VCaP (cell line): ENCODE data around the gene PPFIBP2.

Experiments
- H3K27ac ChIP-seq: fragments of 450-650 bp; 2 replicates; pipeline ENCODE4 v1.5.1; 2017
- TF ChIP-seq, protein P1 (sequence below): fragments of 450-650 bp; conservative IDR thresholded peaks from 2 replicates; pipeline ENCODE4 v1.5.1; 2017; ENCODE audit warnings: mild to moderate bottlenecking, moderate library complexity

The PPFIBP2 gene

DNA sequence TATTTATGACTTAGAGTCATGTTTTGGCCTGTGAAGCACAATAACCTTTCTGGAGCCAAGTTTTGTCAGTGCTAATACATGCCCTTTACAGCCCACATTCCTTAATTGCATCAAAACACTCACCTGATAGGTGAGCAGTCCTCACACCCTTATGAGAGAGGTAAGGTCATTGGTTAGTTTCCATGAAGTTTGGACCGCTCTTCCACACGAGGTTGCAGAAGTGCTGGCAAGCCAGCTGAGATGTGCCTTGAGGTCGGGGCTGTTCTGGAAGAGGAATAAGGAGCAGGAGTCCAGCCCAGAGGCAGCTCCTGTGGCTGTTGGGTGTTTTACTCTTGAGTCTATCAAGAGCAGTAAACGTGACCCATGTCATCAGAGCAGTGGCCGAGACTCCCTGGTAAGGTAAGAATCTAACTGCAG is 83.2 kb downstream of the PPFIBP2 start:
- H3K27ac ChIP-seq = peak overlapping the region; percentile 97
- TF ChIP-seq, protein P1, sequence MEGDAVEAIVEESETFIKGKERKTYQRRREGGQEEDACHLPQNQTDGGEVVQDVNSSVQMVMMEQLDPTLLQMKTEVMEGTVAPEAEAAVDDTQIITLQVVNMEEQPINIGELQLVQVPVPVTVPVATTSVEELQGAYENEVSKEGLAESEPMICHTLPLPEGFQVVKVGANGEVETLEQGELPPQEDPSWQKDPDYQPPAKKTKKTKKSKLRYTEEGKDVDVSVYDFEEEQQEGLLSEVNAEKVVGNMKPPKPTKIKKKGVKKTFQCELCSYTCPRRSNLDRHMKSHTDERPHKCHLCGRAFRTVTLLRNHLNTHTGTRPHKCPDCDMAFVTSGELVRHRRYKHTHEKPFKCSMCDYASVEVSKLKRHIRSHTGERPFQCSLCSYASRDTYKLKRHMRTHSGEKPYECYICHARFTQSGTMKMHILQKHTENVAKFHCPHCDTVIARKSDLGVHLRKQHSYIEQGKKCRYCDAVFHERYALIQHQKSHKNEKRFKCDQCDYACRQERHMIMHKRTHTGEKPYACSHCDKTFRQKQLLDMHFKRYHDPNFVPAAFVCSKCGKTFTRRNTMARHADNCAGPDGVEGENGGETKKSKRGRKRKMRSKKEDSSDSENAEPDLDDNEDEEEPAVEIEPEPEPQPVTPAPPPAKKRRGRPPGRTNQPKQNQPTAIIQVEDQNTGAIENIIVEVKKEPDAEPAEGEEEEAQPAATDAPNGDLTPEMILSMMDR = no peak

DNA sequence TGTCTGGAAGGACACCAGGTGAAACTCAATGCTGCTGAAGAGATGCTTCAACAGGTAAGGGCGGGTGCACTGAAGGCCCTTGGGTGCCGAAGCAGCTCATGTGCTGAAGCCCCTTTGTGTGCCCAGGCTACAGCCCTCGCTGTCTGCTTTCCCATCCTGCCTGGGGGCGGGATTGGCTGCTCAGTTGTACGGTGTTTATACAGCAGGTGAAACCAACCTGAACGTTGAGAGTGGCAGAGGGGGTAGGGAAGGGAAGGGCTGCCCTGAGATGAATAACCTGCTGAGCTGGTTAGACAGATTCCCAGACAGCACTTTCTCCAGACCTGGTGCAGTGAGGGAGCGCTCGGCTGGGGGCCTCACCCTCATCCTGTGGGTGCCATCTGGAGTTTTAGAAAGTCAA is 83.8 kb downstream of the PPFIBP2 start:
- TF ChIP-seq, protein P1 = no peak
- H3K27ac ChIP-seq = peak overlapping the region; percentile 97

DNA sequence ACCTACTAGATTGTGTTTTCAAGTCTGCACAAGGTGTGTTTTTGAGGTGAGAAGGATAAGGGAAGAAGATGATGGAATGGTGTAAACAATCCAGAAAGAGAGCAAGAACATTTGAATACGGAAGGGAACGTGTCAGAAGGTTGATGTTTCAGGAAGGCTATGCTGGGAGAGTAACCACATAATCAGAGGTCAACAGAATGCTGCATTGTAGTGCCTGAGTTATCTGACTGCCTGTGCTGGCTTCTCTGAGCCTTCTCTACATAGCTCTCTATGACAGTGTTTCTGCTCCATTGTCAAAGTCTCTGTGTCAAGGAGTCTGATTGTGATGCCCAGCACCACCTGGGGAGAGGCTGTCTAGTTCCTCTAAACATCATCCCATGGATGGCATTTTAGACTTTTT is 85.4 kb downstream of the PPFIBP2 start:
- TF ChIP-seq, protein P1 = no peak

DNA sequence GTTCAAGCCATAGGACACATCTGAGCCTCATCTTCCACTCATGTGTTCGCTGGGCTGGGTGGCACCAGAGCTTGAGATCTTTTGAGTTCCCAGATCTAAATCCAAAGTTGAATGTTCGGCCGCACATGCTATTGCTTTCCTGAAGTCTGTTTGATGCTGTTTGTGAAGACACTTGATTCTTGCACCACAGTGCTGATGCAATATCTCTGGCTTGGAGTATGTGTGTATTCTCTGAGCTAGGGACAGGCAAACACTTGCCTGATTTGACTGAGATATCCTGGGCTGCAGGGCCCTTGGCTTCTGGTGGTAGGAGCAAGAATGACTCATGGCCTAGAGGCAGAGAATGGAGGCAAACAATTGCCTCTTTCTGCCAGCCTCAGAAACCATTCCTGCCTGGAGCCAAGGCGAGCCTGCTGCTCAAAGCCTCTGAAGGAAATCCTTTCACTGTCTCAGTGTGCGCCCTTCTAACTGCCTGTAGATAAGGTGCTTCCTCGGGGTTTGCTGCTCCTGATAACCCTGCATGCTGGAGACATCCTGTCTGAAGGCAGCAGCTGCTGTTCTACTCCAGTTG is 86.5 kb downstream of the PPFIBP2 start:
- peak overlapping the region; percentile 97; the same call in 1 of the 2 replicates for H3K27ac ChIP-seq
- TF ChIP-seq, protein P1 = no peak

More for the DNA sequence above, 85.4 kb downstream of the PPFIBP2 start:
- H3K27ac ChIP-seq = peak overlapping the region; percentile 97

- TF ChIP-seq, protein P1 = no peak
- peak overlapping the region; percentile 72; the same call in 1 of the 2 replicates for H3K27ac ChIP-seq
Measured at GRCh38 chr11:7603031-7603781, 89.4 kb downstream of the PPFIBP2 start.

DNA sequence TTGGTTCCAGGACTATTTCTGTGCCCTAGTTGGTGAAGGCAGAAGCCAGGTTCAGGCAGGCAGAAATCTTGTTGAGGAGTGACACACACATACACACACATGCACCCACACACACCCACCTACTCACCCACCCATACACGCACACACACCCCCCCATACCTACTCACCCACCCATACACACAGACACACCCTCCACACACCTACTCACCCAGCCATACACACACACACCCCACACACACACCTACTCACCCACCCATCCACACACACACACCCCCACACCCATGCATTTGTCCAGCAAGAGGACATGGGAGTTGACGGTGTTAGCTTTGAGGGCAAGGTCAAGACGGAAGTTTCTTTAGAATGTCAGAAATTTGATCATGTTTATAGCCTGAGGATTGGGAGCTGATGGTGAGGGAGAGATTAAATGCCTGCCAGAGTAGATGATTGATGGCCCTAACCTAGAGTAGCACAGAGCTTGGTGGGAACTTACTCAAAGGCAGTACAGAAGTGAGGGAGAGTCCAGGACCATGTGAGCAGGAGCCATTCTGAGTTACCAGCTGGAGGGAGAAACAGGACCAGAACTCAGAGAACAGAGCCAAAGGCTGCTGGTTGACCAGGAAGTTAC is 90.6 kb downstream of the PPFIBP2 start:
- H3K27ac ChIP-seq = peak overlapping the region; percentile 72
- TF ChIP-seq, protein P1 = no peak

DNA sequence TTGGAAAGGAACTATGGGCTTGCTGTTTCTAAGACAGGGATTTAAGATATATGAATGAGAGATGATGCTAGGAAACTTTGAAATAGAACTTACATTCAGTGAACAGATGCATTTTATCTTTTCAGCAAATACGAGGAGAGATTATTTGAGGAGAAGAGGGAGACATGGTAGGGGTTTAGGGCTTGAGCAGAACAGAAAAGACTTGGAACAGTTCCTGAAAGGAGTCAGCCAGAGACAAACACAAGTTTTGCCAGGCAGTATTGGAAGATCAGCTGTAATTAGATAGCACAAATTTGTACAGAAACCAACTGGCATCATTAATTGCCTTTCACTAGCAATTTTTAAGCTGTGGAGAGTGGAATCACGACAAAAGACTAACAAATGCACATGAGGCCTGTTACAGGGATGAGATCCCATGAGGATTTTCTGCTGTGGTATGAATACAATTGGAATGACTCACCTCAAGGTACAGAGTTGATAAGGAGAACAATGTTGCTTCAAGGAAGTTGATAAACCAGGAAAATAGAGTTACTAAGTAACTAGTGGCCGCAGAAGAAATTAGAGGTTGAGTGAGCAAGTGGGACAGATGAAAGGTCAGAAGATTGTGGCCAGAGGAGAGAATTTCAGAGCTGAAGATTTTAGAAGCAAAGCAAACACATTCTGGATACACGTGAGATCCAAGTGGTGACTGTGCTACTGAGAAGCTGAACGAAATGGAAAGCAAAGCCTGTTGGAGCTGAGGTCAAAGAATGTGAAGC is 91.6 kb downstream of the PPFIBP2 start:
- H3K27ac ChIP-seq = peak overlapping the region; percentile 72
- TF ChIP-seq, protein P1 = no peak
